CD4-positive, alpha-beta T cell treated with Interleukin-1 beta for 1 hour (primary cell): ENCODE measurements around the gene KDM8.
"Not testable (repeated sequence)": the region's sequence is repeated elsewhere in the genome, so short reads cannot be mapped to it uniquely, and the experiment has no call there.

Experiments used
- DNase-seq, 2 donors: peaks; one replicate each; pipeline ENCODE4 v3.0.0-alpha.2; 2020 to 2022

Gene KDM8

GRCh38 chr16:27245276-27246172 lies 42.2 kb downstream of the KDM8 start:
- DNase-seq = no peak

- DNase-seq = no peak
These were observed 43.1 kb downstream of the KDM8 start for GRCh38 chr16:27246439-27246838.

GRCh38 chr16:27247076-27247475 lies 43.8 kb downstream of the KDM8 start:
- DNase-seq = not testable (repeated sequence)

GRCh38 chr16:27248036-27248435 lies 44.7 kb downstream of the KDM8 start:
- no peak for DNase-seq

- DNase-seq = not testable (repeated sequence)
These were observed 45.6 kb downstream of the KDM8 start for GRCh38 chr16:27248886-27249285.

- DNase-seq = no peak
These were observed 48.3 kb downstream of the KDM8 start for GRCh38 chr16:27251541-27252205.

GRCh38 chr16:27252206-27252585 lies 48.9 kb downstream of the KDM8 start:
- no peak for DNase-seq

- no peak for DNase-seq
These were observed 50.2 kb downstream of the KDM8 start for GRCh38 chr16:27253526-27253930.

- DNase-seq = no peak
These were observed 51.0 kb downstream of the KDM8 start for GRCh38 chr16:27254262-27254811.

- no peak for DNase-seq
These were observed 53.5 kb downstream of the KDM8 start for GRCh38 chr16:27256861-27257260.

- no peak for DNase-seq
These were observed 53.9 kb downstream of the KDM8 start for GRCh38 chr16:27257271-27257670.

GRCh38 chr16:27258241-27258734 lies 55.0 kb downstream of the KDM8 start:
- no peak for DNase-seq

GRCh38 chr16:27259710-27260109 lies 56.4 kb downstream of the KDM8 start:
- DNase-seq = no peak

GRCh38 chr16:27262904-27263423 lies 59.6 kb downstream of the KDM8 start:
- DNase-seq = not testable (repeated sequence)

- no peak for DNase-seq
These were observed 60.8 kb downstream of the KDM8 start for GRCh38 chr16:27264151-27264550.

GRCh38 chr16:27265982-27266381 lies 62.7 kb downstream of the KDM8 start:
- no peak for DNase-seq

GRCh38 chr16:27267037-27267677 lies 63.8 kb downstream of the KDM8 start:
- no peak for DNase-seq

- peak; percentile 96 for DNase-seq
These were observed 65.3 kb downstream of the KDM8 start, which contains the start of gene NSMCE1 for GRCh38 chr16:27268376-27269299. Gene NSMCE1, minus strand, starts transcription at chr16:27268772. Its CDS starts 11,202 bp downstream, at chr16:27257570.

- no peak for DNase-seq
These were observed 66.2 kb downstream of the KDM8 start for GRCh38 chr16:27269300-27270150.

GRCh38 chr16:27270349-27270748 lies 67.0 kb downstream of the KDM8 start:
- no peak for DNase-seq
